Fibroblast of peridontal ligament (primary cell): Measurements from ENCODE around the gene SAMD4A.
"Not testable (repeated sequence)": the region's sequence is repeated elsewhere in the genome, so short reads cannot be mapped to it uniquely, and the experiment has no call there.

Experiments used
- DNase-seq: peaks from one replicate; pipeline ENCODE4 v3.0.0-alpha.2; 2010; ENCODE audit errors: extremely low read depth

Gene SAMD4A

DNA sequence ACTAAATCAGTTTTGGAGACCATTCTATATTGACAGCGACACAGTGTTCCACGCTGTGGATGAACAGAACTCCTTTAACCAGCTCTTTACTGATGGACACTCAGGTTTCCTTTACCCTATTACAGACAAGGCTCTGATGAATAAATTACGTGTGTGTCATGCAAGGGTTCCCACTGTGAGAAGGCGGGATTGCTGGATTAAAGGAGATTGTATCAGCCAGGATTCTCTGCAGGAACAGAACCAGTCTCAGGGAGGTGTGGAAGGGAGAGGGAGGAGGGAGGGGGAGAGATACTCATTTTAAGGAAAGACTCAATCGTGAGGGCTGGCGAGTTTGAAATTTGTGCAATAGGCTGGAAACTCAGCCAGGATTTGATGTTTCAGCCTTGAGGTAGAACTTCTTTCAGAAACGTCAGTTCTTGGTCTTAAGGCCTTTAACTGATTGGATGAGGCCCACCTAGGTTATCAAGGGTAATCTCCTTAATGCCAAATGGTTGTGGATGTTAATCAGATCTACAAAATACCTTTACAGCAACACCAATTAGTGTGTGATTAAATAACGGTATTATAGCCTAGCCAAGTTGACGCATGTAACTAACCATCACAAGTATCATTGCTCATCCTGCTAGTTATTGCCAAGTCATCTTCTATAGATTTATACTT is 231.7 kb downstream of the SAMD4A start:
- no peak for DNase-seq

DNA sequence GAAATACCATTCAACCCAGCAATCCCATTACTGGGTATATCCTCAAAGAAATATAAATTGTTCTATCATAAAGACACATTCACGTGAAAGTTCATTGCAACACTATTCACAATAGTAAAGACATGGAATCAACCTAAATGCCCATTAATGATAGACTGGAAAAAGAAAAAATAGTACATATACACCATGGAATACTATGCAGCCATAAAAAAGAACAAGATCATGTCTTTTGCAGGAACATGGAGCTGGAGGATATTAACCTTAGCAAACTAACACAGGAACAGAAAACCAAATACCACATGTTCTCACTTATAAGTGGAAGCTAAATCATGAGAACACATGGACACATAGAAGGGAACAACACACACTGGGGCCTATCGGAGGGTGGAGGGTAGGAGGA is 234.6 kb downstream of the SAMD4A start:
- DNase-seq = not testable (repeated sequence)

DNA sequence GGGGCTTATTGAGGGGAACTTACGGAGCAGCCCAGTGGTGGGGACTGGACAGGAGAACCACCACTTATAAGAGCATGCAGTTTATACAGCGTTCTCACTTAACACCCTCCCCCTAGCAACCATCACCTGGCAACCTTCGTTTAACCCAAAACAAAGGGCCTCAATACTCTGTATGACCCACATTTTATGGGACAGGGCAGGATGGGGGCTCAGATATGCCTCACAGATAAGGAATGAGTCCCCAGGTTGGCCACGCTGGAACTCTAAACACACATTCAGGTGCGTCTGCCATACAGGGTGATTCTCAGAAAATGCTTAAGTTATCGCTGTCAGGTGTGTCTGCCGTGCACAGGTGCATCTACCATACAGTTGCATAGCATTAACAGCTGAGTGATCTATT is 236.5 kb downstream of the SAMD4A start:
- DNase-seq = no peak

DNA sequence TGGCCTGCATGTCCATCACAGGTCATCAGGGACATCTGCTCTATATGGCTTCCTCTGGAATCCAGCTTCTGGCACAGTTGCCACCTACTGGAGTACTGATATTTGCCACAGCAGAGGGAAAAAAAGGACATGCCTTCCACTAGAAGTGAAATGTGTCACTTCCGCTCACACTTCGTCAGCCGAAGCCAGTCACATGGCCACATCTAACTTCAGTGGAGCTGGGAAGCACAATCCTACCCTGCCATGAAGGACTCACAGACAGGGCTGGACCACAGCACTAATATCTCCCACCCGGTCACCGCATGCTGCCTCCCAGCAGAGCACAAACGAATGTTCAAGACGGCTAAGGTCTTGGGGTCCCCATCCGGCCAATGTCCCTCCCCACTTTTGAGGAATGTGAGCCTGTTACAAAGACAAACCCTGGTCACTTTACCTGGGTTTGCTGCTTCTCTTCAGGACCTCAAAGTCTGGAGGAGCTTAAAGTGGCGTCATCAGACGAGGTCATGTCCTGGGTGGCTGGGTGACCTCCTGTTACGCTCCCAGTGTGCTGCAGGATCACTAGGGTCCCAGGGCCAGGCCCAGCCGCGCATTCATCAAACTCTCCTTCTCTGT is 237.1 kb downstream of the SAMD4A start:
- no peak for DNase-seq

DNA sequence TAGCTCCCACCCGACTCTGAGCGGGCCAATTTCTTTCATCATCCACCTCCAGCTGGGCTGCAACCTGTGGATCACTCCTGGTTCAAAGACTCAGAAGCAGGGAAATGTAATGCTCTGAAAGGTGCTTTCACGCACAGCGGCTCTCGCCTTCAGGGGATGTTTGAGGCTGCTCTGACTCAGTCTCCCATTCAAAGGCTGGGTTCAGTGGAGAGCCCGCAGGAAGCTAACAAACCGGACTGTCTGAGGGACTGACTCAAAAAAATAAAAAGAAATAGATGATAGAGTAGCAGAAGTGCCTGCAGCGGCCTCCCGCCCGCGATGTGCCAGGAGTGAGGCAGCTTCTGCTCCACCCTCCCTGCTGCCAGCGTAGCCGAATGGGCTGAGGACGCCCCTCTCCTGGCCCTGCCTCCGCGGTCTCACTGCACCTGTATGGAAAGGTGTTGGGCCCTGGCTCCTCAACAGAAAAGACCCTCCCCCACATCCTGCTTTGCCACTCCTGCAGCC is 237.7 kb downstream of the SAMD4A start:
- DNase-seq = no peak

DNA sequence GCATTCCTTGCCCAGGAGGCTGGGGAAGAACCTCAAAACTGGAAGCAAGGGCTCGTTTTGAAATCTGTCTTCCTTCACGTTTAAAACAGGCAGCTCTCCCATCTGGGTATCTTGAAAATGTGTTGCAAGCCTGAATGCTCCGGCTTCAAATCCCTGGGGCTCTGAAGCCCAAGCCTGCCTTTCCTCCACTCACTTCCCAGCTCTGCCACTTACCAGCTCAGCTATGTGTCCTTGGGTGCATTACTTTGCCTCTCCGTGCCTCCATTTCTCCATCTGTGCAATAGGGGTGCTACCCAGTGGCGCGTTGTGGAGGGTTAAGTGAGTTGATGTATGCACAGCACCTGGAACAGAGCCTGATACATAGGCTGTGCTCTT is 238.1 kb downstream of the SAMD4A start:
- DNase-seq = peak; percentile 42

DNA sequence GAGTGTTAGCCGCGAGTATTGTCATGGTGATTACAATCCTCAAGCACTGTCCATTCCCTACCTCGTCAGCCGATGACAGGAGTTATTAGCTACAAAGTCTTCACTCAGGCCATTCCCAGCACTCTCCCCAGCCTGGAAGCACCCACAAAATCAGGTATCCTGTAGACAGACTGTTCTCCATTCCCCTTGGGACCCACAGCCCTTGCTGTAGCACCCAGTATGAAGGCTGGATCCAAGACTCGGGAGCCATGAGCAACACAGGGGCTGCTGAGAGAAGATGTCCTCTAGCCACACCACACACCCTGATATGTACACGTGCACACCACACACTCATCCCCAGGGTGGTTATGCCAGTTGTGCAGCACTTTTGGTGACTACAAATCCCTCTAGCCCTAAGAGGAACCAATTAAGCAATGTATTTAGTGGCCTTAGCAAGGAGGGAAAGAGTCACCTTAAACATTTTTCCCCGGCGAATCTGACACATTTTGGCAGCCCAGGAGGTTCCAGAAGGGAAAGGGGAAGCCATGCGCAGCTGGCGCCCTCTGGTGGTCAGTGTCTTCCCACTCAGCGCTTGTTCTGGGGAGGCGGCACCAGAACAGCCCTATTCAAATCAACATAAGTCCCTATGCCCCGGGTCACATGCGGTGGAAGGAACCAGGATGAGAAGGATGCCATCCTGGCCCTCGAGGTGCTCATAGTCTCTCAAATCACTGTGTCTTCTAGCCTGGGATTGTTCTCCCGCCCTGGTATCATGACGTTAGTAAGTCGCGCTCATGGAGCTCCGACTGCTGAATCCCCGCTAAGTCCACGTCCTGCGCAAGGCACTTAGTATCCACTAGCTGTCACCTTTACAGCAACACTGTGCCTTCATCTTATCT is 238.8 kb downstream of the SAMD4A start:
- DNase-seq = peak; percentile 84

DNA sequence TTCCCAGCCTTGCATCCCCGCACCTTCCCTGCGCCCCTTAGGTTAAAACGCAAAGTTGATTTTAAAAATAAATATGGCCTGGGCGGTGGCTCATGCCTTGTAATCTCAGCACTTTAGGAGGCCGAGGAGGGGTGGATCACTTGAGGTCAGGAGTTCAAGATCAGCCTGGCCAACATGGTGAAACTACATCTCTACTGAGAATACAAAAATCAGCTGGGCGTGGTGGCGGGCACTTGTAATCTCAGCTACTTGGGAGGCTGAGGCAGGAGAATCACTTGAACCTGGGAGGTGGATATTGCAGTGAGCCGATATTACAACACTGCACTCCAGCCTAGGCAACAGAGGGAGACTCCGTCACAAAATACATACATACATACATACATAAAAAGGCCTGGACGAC is 239.7 kb downstream of the SAMD4A start:
- DNase-seq = no peak

DNA sequence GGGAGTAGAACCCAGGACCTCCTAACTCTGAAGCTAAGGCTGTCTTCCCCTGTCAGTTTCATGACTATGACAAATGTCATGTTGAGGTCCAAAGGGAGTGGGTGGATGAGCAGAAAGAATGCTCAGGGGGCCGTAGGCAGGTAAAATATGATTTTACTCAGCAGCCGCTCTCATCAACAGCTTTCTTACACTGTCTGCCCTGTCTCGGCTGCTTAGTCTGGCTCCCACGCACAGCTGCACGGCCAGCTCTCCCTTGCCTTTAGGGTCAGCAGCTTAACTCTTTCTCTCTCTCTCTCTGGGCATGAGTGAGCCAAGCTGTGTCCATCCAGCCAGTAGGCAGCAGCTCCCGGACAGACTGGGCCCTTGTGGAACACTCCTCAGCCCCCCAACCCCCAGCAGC is 240.5 kb downstream of the SAMD4A start:
- no peak for DNase-seq

DNA sequence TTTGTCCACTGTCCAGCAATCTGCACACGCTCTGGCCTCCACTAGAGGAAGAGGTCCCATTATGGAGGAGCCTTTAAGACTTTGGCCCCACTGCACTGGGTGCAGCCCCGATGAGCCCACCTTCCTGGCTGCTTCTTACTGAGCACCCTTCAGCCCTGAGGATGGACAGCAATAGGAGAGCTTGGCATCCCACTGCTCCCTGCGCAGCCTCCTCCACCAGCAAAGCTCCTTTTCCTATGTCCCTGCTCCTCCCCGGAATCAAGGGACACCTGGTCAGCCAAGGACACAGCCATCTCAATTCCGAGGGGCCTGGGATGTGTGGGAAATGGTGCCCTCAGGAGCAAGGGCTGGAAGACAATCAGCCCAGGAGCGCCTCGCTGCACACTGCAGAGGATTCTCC is 241.0 kb downstream of the SAMD4A start:
- no peak for DNase-seq

DNA sequence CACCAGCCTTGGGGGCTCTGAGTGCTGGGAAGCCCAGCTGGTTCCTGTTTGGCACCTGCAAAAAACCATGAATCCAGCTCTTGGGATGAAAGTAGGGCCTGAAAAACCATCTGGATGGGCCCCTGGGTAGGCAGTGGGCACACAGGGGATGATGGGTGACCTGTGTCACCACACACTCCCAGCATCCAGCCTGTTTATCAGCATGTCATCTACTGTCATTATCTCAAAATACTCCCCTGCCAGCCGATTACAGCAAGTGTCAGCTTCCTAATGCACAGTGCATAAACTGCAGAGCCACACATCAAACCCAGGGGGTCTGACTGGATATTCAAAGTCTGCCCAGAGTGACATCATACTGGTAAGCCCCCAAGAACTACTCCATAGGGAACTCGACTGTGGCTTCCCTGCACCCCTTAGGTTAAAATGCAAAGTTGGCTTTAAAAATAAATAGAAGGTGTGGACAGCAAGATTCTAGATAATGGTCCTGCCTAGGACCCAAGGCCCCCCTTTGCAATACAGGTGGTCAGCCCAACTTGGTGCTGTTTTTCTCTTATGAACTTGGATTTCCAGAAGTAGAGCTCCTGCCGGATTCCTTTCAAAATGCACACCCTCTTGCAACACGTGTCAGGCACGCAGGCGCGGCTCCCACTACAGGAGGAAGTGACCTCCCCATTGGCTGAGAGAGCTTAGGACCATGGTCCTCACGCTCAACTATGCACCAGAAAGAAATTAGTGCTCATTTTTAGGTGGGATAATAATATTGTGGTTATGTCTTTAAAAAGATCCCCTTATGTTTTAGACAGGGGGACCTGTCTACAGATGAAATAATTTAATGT is 241.6 kb downstream of the SAMD4A start:
- no peak for DNase-seq

DNA sequence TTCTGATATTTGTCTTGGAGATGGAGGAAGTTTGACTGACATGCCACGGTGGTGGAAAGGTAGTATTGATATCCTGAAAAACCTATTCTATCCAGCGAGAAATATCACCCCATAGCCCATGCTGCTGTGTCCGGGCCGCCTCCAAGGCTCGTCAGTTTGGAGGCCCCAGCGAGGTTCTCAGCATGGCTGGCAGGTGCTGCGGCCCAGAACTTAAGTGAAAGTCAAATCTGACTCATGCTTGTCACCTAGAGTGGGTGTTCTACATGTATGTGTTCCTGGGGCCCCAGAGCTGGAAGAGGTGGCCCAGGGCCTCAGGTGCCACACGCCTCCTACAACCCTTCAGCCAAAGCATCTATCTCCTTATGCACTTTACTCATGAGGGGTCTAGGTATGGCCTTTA is 242.8 kb downstream of the SAMD4A start:
- DNase-seq = no peak

DNA sequence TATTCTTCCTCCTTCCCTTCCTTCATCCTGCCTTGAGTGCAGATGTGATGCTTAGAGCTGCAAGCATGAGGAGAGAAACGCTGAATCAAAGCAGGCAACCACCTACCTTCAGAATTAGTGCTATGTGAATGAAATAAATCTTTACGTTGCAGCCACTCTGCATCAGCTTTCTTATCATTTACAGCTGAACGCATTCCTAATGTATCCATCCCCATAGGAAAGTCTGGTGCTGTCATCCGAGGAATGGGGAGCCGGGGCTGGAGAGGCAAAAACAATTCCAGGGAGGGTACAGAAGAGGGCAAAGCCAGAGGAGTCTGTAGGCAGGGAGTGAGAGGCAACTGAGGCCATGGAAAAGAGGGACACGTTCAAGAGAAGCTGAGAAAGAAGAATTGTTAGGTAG is 245.7 kb downstream of the SAMD4A start:
- DNase-seq = no peak

DNA sequence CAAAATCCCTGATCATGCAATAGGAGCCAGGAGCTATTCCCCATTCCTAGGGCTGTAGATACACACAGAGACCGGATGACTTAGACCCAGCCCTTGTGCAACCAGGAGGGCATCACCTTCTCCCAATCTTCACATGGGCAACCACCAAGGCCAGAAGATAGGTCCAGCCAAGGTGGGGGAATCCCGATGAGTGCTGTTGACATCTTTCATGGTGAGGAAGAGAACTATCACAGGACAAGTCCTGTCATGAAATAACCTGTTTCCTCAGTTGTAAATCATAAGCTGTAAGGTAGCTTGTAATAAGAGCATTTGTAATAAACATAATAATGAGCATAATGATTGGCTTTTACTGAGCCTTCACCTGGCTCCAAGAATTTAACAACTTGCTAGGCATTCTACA is 246.2 kb downstream of the SAMD4A start:
- DNase-seq = no peak

DNA sequence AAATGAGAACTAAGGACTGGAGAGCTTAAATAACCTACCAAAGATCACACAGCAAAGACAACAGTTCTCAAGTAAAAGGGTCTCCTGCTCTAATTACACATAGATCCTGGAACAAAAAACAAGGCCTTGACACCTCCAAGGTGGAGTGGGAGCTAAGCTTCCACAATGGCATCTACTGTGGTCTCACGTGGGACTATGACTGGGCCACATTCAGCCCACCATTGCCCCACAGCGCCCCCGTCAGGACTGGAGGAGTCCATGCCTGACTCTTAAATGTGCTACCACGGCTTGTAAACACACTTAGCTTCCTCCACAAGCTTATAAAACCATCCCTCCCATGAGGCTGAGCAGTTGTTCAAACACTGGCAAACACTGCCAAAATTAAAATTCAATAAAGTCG is 247.1 kb downstream of the SAMD4A start:
- no peak for DNase-seq

DNA sequence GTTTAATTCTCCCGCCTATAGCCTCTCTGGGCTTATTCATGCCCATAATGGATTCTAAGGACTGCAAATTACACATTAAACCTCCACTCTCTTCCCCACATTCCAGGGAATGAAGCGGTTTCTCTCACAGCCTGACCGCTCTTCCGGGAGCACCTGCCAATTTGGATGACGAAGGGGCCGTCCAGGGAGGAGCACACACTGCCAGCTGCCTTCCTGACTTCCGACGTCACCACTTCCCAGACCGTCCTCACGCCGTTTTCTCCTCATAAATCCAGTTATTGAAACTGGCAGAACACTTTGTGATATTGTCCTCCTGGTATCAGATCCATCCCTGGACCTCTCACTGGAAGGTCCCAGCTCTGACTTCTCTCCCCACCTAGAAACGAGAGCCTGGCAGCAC is 248.1 kb downstream of the SAMD4A start:
- no peak for DNase-seq

DNA sequence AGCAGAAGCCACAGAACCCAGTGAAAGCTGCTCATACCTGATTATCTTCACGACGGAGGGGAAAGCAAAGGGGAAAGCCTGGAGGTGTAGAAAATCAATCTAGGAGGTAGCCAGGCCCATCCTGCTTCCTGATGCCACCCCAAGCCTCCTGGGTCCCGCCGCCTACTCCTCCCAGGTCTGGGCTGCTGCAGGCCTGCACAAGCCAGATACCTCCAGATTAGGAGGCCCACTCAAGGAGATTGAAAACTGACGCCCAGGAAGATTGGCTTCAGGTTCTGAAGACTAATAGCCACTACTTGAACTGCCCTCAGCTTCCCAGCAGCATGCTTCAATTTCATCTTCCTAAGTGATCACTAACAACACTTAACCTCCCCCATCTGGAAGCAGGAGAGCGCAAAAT is 248.6 kb downstream of the SAMD4A start:
- DNase-seq = no peak

DNA sequence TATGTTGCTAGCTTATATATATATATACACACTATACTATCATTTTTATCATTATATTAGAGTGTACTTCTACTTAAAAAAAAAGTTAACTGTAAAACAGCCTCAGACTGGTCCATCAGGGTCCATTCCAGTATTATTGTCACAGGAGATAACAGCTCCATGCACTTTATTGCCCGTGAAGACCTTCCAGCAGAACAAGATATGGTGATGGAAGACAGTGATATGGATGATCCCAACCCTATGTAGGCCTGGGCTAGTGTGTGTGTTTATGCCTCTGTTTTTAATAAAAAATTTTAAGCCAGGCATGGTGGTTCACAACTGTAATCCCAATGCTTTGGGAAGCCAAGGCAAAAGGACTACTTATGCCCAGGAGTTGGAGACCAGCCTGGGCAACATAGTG is 249.5 kb downstream of the SAMD4A start:
- no peak for DNase-seq

DNA sequence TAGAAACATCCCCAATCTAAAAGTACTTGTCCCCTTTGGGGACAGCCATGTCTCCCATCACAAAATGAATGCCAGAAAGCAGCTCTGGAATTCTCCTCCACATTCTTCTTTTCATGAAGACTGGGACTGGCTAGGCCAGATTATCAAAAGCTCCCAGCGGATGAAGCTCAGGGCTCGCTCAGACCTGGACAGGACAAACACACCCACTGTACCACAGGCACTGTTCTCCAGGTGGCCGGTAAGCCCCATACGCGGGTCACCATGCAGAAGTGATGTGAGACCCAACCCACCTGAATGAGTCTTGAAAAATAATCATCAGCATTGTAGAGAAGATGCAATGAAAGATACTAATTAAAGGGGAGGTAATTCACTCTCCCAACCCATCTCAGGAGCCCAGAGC is 250.6 kb downstream of the SAMD4A start:
- DNase-seq = no peak

DNA sequence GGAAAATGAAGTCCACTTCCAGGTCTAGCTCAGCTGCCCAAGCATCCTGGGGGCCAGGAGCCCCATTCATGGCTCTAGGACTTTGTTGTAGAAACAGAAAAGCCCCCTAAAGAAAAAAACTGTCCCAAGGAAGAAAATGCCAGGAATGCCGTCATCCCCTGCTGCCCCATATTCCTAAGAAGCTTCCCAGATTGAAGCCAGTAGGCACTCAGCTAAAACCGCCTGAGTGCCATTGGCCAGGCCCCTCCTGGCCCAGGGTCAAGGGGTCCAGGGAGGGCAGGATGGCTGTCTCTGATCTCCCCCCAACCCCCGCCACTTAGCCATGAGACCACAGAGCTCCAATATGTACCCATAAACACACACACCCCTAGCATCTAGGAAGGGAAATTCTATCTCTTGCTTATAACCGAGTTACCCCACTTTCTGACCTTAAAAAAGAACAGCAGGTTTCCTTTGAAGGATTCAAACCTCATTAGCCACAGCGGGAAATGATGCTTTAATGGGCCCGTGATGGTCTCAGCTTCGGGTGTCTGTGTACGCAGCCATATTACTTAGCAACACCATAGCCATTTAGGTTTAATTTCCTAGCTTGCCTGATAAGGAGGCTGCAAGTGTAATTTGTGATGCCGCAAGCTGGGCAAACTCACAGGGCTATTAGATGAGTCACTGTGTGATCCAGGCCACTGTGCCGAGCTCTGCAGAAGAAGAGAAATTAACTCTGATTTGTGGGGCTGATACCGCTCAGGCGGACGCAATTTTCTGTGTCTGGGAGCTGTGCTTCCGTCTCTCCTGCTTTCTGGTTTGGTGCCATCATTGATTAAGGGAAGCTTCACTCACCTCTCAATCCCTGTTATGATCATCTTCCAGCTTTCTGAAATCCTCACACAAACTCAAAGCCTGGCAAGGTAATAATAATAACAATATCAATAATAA is 251.5 kb downstream of the SAMD4A start:
- DNase-seq = peak; percentile 90

DNA sequence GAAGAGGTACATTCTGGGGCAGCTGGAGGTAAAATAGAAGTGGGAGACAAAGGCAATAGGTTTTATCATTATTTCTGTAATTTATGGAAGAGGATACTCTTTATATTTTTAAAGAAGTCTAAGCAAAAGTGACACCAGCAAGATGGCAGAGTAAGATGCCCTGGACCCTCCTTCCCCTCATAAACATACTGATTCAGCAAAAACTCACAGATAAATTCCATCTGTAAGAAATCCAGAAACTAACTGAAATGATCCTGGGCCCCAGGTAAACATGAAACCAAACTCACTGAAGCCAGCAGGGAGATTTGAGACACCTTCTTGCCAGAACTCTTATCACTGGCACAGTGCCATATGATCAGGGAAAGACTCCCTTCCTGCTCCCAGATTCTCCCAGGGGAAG is 255.8 kb downstream of the SAMD4A start:
- DNase-seq = no peak
